EL (cell line): ENCODE results near the gene ZCCHC8.
A peak's percentile ranks its signal among the peaks of the same experiment; 100 is the strongest.
"Not testable (repeated sequence)": the region's sequence is repeated elsewhere in the genome, so short reads cannot be mapped to it uniquely, and the experiment has no call there.

Source experiments
- DNase-seq: peaks from one replicate; pipeline ENCODE4 v3.0.0-alpha.2; 2016

ZCCHC8 gene

GRCh38 chr12:122500685-122501488, at the start of gene ZCCHC8:
TSS of gene ZCCHC8 (minus strand) at chr12:122500932. CDS start at chr12:122500840, 92 bp downstream.
- peak; percentile 98 for DNase-seq

GRCh38 chr12:122547330-122547729, 46.6 kb upstream of the ZCCHC8 start:
- DNase-seq = no peak

GRCh38 chr12:122545855-122546254, 45.1 kb upstream of the ZCCHC8 start:
- DNase-seq = no peak

DNA sequence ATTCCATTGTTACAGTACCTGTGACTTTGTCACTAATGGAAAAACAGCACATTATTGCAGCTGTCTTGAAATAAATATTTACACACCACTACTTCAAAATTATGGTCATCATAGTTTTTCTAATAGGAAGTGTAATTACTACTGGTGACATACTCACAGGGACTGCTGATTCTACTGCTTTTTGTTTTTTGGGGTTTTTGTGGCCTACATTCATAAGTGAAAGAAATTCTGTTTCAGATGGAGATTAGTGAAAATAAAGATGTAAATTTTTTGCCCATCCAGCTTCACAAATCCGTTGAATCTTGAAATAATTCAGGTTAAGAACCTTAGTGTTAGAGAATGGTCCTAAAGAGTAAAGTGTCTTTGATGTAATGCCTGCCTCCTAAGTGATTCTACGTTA, 43.8 kb upstream of the ZCCHC8 start:
- DNase-seq = no peak

GRCh38 chr12:122538496-122538895, 37.8 kb upstream of the ZCCHC8 start:
- DNase-seq = no peak

- DNase-seq = no peak
Observed at GRCh38 chr12:122537021-122537420, 36.3 kb upstream of the ZCCHC8 start.

GRCh38 chr12:122533856-122534255, 33.1 kb upstream of the ZCCHC8 start:
- DNase-seq = no peak

DNA sequence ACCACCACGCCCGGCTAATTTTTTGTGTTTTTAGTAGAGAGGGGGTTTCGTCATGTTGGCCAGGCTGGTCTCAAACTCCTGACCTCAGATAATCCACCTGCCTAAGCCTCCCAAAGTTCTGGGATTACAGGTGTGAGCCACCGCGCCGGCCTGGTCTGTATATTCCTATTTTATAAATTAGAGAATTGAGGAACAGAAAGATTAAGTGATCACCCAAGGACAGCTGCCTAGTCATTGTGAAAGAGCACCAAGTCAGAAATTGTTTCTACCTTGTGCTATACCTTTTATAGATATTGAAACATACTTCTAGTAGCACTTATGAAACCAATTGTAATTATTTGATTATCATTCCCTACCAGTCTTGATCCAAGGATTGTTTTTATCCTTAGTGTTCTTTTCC, 28.3 kb upstream of the ZCCHC8 start:
- DNase-seq = no peak

GRCh38 chr12:122528582-122528981, 27.9 kb upstream of the ZCCHC8 start:
- DNase-seq = no peak

GRCh38 chr12:122527478-122527944, 26.8 kb upstream of the ZCCHC8 start:
- peak; percentile 39 for DNase-seq

DNA sequence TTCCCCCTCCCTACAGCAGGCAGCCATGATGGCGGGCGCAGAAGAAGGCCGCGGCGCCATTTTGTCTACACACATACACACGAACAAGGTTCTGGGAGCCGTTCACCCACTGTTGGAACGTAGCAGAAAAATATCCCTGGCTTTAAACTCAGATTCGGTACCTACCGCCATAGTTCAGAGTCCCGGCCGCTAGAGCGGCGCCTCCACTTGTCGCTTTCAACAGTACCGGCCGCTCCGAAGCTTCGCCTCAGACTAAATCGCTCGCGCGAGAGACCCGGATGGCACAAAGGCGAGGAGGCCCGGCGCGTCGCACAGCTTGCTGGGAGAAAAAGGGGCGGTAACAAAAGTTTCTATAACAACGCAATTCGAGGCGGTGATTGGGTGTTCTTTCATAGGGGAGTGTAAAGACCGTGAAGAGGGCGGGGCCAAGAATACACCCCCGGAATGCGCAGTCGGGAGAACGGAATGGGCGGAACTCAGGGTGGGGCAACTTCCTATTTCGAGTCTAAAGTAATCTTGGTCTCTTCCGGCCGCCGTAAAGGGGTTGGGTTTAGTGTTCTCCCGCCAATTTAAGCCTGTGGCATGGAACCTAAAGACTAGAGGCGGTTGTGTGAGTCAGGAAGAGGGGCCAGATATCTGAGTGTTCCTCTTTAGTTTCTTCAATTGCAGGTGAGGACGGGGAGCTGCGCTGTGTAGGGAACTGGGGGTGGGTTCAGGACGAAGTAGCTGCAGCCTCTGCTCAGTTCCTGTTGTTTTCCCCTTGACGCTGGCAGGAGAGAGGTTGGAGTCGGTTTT, 26.1 kb upstream of the ZCCHC8 start, which contains the start of the genes KNTC1 and RSRC2:
Gene KNTC1 (plus strand): TSS at position 567 of the 795 bp plus-strand sequence. CDS start 2,815 bp downstream, outside the sequence.
Gene RSRC2 (minus strand): TSS at position 254 of the 795 bp plus-strand sequence. CDS start 83 bp downstream, at position 171.
- DNase-seq = peak; percentile 100

DNA sequence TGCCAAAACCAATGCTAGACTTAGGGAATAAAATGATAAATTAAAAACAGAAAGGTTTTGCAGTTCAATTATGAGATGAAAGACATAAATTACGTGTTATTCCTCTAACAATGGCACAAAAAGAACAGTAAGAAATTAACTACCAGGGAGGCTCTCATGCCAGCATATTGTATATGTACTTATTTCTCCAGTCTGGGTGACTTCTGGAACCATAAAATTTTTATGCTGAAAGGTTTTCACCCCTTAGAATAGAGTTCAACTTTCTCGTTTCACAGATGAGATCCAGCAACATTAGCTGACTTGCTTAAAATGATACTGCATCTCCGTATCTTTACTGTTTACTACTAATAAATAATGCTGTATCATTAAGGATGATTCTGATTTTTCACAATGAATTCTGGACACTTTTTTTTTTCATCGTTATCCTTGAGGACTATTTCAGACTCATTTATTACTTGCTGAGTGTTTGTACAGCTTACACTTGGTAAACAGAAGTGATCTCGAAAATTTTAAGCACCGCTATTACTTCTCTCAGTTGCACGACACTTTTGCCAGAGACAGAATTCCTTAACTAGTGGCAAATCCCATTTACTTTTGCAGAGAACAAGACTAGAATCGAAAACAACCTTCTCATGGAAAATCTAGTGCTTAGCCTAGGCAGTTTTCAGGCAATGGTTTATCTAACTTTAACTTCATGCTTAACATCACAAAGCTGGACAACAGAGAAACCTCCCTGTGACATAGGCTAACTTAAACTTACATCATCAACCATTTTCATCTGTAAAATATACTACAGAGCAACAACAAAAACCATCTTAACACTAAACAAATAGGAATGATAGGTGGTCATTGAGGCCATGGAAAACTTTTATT, 23.4 kb upstream of the ZCCHC8 start:
- DNase-seq = no peak

DNA sequence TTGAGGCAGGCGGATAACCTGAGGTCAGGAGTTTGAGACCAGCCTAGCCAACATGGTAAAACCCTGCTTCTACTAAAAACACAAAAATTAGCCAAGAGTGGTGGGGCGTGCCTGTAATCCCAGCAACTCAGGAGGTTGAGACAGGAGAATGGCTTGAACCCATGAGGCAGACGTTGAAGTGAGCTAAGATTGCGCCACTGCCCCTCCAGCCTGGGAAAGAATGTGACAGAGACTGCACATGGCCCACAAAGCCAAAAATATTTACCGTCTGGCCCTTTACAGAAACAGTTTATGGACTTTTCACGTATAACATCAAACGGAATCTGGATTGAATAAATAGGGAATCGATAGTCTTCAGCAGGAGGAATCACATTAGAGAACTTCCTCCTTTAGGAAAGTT, 22.5 kb upstream of the ZCCHC8 start:
- peak; percentile 81 for DNase-seq

GRCh38 chr12:122520676-122521075, 19.9 kb upstream of the ZCCHC8 start:
- no peak for DNase-seq

DNA sequence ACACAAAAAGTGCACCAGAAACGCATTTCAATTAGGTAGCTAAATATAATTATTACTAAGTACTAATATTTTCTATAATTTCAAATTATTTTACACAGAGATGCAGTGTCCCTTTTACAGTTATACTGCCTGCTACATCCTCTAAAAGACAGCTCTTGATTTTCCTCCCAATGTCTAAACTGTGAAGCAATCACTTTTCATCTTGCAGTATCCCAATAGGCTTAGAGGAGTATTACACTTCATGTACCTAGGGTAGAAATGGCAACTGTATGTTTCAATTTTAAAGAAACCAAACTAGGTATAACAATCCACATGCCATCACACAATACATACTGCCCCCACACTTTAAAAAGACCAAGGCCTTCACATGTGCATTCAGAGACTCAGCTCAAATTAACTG, 18.7 kb upstream of the ZCCHC8 start:
- DNase-seq = no peak

GRCh38 chr12:122518908-122519307, 18.2 kb upstream of the ZCCHC8 start:
- DNase-seq = no peak

DNA sequence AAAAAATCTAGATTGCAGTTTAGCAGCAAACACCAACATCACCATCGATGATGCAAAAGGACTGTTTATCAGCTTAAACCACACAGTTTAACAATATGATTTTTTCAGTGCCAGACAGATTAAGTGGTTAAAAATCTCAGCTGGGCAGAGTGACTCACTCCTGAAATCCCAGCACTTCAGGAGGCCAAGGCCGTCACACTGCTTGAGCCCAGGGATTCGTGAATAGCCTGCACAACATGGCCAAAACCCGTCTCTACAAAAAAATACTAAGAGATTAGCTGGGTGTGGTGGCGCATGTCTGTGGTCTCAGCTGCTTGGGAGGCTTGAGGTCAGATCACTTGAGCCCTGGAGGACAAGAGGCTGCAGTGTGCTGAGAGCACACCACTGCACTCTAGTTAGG, 17.1 kb upstream of the ZCCHC8 start:
- DNase-seq = peak; percentile 97

DNA sequence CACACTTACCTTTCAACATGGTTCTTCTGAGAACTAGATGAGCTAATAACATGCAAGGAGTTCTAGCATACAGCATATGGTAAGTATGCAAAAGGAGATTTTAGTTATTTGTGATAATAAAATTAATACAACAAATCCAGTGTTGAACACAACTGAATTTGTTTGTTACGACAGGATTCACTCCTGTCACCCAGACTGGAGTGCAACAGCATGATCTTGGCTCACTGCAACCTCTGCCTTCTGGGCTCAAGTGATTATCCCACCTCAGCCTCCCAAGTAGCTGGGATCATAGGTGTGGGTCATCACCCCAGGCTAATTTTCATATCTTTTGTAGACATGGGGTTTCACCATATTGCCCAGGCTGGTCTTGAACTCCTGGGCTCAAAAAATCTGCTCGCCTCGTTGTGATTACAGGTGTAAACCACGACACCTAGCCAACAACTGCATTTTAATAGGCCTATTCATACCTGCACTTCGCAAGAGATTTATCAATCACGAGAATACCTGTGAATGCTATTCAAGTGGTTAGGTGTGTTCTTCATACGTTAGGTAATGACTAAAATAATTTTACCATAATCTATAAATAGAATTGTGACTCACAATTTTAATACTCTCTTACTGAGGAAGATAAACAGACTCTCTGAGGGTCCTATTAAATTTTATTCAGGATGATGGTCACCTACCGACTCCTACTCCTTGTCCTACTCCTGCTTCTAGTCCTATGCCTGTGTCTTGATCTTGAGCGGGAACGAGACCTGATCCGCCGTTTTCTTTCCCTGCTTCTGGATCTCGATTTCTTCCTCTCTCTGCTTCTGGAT, 16.0 kb upstream of the ZCCHC8 start:
- DNase-seq = no peak

DNA sequence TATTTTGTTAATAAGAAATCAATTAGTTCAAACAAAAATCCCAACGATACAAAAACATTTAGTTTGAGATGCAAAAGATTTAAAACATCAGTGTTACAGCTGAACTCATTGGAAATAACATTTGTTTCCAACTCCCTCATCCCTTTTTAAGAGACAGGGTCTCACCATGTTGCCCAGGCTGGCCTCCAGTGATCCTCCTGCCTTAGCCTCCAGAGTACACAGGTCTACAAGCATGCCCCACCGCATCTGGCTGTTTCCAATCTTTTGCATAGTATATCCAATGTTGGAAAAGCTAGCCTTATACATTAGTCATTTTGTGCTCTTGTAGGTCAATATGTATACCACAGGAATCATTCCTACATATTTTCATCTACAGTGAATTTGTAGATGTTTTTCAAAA, 14.5 kb upstream of the ZCCHC8 start:
- no peak for DNase-seq

GRCh38 chr12:122513660-122514059, 12.9 kb upstream of the ZCCHC8 start:
- DNase-seq = no peak

DNA sequence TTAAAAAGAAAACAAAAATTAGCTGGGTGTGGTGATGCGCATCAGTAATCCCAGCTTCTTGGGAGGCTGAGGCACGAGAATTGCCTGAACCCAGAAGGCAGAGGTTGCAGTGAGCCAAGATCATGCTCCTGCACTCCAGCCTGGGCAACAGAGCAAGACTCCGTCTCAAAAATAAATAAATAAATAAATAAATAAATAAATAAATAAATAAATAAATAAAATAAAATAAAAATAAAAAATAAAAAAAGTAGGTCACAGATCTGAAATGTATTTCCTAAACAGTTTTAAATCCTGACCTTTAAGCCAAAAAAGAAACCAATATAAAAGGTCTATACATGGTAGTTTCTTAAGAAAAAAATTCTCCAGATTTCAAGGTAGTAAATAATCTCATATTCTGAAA, 12.3 kb upstream of the ZCCHC8 start:
- not testable (repeated sequence) for DNase-seq

- no peak for DNase-seq
Observed at GRCh38 chr12:122508163-122508562, 7.4 kb upstream of the ZCCHC8 start.
